ENCODE results near the gene FOXK1.

Gene FOXK1

GRCh38 chr7:4763091-4763793 is 81.1 kb downstream of the FOXK1 start:
- no peak for FAIRE-seq
- TF ChIP-seq TAF1 (IDR thresholded peaks at IDR 0.05; ENCODE audit: borderline replicate concordance, low read depth, low read length) (no peak), POLR2A (IDR thresholded peaks at IDR 0.05; ENCODE audit: low read depth, low read length) (no peak), POLR2AphosphoS5 (IDR thresholded peaks at IDR 0.05; ENCODE audit: low read depth, low read length) (no peak)

DNA sequence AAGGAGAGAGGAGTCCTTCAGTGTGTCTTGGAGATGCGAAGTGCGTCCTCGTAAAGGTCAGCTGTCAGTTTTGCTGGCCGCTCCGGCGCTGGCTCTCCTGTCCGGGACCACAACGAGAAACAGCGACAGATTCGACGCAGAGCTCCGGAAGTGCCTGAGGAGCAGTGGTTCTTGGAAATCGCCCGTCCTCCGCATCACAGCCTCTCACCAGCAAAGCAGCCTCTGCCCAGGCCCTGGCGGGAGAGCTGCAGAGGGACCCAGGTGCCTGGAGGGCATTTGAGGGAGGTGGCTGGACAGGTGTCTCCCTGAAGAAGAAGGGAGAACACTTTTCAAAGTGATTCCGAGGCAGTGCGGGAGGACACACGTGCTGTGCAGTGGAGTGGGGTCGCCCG is 81.7 kb downstream of the FOXK1 start:
- DNase-seq (ENCODE audit: insufficient read length) (no peak), FAIRE-seq (no peak)
- no peak for TF ChIP-seq TAF1 (IDR thresholded peaks at IDR 0.05; ENCODE audit: borderline replicate concordance, low read depth, low read length)
- TF ChIP-seq POLR2AphosphoS5 (IDR thresholded peaks at IDR 0.05; ENCODE audit: low read depth, low read length) = no peak
- TF ChIP-seq POLR2A (IDR thresholded peaks at IDR 0.05; ENCODE audit: low read depth, low read length) = no peak

More at GRCh38 chr7:4763091-4763793, 81.1 kb downstream of the FOXK1 start:
- no peak for DNase-seq (ENCODE audit: insufficient read length)

GRCh38 chr7:4764402-4765007 is 82.4 kb downstream of the FOXK1 start:
- no peak for DNase-seq (ENCODE audit: insufficient read length)
- FAIRE-seq = no peak
- TF ChIP-seq TAF1 (IDR thresholded peaks at IDR 0.05; ENCODE audit: borderline replicate concordance, low read depth, low read length) = no peak
- no peak for TF ChIP-seq POLR2AphosphoS5 (IDR thresholded peaks at IDR 0.05; ENCODE audit: low read depth, low read length)
- no peak for TF ChIP-seq POLR2A (IDR thresholded peaks at IDR 0.05; ENCODE audit: low read depth, low read length)

GRCh38 chr7:4765776-4766490 is 83.8 kb downstream of the FOXK1 start:
- DNase-seq (ENCODE audit: insufficient read length) (no peak), FAIRE-seq (no peak)
- no peak for TF ChIP-seq POLR2A (IDR thresholded peaks at IDR 0.05; ENCODE audit: low read depth, low read length)
- no peak for TF ChIP-seq TAF1 (IDR thresholded peaks at IDR 0.05; ENCODE audit: borderline replicate concordance, low read depth, low read length)
- TF ChIP-seq POLR2AphosphoS5 (IDR thresholded peaks at IDR 0.05; ENCODE audit: low read depth, low read length) = no peak

- no peak for TF ChIP-seq TAF1 (IDR thresholded peaks at IDR 0.05; ENCODE audit: borderline replicate concordance, low read depth, low read length)
- TF ChIP-seq POLR2AphosphoS5 (IDR thresholded peaks at IDR 0.05; ENCODE audit: low read depth, low read length) = no peak
- no peak for TF ChIP-seq POLR2A (IDR thresholded peaks at IDR 0.05; ENCODE audit: low read depth, low read length)
- no peak for FAIRE-seq
Observed at GRCh38 chr7:4766666-4767519, 84.8 kb downstream of the FOXK1 start.

DNA sequence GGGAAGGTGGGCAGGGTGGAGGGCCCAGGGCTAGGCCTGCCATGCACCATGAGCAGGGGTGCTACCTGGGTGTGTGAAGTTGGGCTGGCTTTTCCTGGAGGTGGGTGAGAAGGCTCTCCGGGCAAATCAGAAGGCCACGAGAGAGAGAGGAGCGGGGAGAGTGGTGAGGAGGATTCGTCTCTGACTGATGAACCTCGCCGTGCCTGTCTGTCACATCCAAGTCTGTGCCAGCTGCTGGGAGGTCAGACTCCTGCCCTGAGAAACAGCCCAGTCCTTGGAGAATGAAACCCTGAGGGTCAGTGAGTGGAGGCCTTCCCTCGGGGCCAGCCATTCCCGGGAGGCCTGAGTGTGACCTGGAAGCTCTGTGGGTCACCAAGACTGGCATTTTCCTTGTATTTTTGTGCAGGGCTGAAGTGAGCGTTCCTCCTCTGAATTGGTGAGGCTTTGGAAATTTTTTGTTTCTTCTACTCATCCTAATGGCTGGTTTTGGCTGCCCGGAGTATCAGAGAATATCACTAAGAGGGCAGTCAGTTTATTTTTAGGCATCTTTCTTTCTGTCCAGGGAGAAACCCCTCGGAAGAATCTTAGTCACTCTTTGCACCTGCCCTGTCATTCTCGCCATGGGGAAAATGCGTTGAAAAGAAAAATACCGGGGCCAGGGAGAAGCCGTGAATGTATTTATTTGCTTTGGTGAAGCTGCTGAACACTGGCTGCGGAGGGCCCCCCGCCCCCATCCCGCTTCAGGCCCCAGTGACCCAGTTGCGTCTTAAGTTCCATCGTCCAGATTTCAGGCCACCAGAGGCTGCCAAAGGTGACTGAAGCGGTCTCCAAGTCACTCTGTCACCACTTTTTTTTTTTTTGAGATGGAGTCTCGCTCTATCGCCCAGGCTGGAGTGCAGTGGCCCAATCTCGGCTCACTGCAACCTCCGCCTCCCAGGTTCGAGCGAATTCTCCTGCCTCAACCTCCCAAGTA is 86.8 kb downstream of the FOXK1 start:
- TF ChIP-seq POLR2AphosphoS5 (IDR thresholded peaks at IDR 0.05; ENCODE audit: low read depth, low read length) (no peak), POLR2A (IDR thresholded peaks at IDR 0.05; ENCODE audit: low read depth, low read length) (no peak), TAF1 (IDR thresholded peaks at IDR 0.05; ENCODE audit: borderline replicate concordance, low read depth, low read length) (no peak)
- DNase-seq (ENCODE audit: insufficient read length) (no peak), FAIRE-seq (no peak)

More at GRCh38 chr7:4766666-4767519, 84.8 kb downstream of the FOXK1 start:
- DNase-seq (ENCODE audit: insufficient read length) = no peak

- no peak for DNase-seq (ENCODE audit: insufficient read length)
- FAIRE-seq = no peak
- TF ChIP-seq TAF1 (IDR thresholded peaks at IDR 0.05; ENCODE audit: borderline replicate concordance, low read depth, low read length) (no peak), POLR2A (IDR thresholded peaks at IDR 0.05; ENCODE audit: low read depth, low read length) (no peak), POLR2AphosphoS5 (IDR thresholded peaks at IDR 0.05; ENCODE audit: low read depth, low read length) (no peak)
Observed at GRCh38 chr7:4769761-4770160, 87.7 kb downstream of the FOXK1 start.

- no peak for TF ChIP-seq POLR2A (IDR thresholded peaks at IDR 0.05; ENCODE audit: low read depth, low read length)
- FAIRE-seq (no peak), DNase-seq (ENCODE audit: insufficient read length) (no peak)
Observed at GRCh38 chr7:4770886-4771285, 88.8 kb downstream of the FOXK1 start.

DNA sequence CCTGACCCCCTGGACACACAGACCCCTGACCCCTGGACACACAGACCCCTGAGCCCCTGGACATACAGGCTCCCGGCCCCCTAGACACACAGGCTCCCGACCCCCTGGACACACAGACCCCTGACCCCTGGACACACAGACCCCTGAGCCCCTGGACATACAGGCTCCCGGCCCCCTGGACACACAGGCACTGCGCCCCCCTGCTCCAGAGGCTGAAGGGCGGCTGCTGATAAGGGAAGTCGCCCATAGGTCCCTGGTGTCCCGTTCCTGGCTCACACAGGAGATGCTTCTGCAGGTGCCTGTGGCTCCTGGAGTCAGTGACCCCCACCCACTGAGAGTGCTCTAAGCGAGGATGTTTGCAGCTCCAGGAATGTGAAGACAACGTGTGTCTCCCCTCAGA is 89.6 kb downstream of the FOXK1 start:
- FAIRE-seq = no peak
- no peak for DNase-seq (ENCODE audit: insufficient read length)
- TF ChIP-seq POLR2A (IDR thresholded peaks at IDR 0.05; ENCODE audit: low read depth, low read length) (no peak), TAF1 (IDR thresholded peaks at IDR 0.05; ENCODE audit: borderline replicate concordance, low read depth, low read length) (no peak), POLR2AphosphoS5 (IDR thresholded peaks at IDR 0.05; ENCODE audit: low read depth, low read length) (no peak)

GRCh38 chr7:4772306-4772705 is 90.2 kb downstream of the FOXK1 start:
- FAIRE-seq (no peak), DNase-seq (ENCODE audit: insufficient read length) (no peak)
- TF ChIP-seq POLR2A (IDR thresholded peaks at IDR 0.05; ENCODE audit: low read depth, low read length) (no peak), TAF1 (IDR thresholded peaks at IDR 0.05; ENCODE audit: borderline replicate concordance, low read depth, low read length) (no peak), POLR2AphosphoS5 (IDR thresholded peaks at IDR 0.05; ENCODE audit: low read depth, low read length) (no peak)
